GM10266 (cell line): ENCODE data around the gene BTC.

Experiments
- DNase-seq: peaks from one replicate; pipeline ENCODE4 v3.0.0; 2012; ENCODE audit errors: extremely low spot score
- TF ChIP-seq, protein P1 (sequence below): IDR thresholded peaks from 2 replicates; pipeline ENCODE4 v1.5.1; 2012; ENCODE audit warnings: mild to moderate bottlenecking, low read depth; ENCODE audit not compliant: control insufficient read depth, insufficient read depth; ENCODE audit errors: missing control alignments

Gene BTC

DNA sequence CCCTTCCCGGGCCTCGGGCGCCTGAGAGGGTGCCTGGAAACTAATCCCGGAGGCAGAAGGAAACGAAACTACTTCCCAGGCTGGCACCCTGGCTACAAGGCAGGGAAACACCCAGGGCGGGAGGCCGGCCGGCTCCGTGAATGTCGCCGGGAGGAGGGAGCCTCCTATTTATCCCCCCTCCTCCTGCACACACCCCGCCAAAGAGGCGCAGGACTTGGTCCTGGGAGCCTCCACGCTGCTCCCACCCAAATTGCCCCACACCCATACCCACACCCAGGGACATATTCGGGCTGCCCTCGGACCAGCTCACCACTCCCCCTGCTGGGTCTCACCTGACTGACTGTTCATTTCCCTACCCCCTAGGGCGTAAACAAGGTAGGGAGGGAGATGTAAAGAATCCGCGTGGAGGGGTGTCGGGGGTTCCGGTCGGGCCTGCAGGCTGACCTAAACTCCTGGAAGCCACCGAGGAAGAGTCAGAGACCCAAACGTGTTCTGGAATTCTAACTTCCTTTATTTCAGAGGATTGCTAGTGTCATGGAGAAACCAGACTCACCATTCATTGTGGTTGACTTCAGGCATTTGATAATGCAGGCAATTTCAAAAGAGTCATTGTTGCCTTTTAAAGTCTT lies at the start of gene BTC:
BTC (minus strand) TSS at position 142 of the 629 bp plus-strand sequence. CDS start 198 bp downstream, outside the sequence.
- TF ChIP-seq, protein P1, sequence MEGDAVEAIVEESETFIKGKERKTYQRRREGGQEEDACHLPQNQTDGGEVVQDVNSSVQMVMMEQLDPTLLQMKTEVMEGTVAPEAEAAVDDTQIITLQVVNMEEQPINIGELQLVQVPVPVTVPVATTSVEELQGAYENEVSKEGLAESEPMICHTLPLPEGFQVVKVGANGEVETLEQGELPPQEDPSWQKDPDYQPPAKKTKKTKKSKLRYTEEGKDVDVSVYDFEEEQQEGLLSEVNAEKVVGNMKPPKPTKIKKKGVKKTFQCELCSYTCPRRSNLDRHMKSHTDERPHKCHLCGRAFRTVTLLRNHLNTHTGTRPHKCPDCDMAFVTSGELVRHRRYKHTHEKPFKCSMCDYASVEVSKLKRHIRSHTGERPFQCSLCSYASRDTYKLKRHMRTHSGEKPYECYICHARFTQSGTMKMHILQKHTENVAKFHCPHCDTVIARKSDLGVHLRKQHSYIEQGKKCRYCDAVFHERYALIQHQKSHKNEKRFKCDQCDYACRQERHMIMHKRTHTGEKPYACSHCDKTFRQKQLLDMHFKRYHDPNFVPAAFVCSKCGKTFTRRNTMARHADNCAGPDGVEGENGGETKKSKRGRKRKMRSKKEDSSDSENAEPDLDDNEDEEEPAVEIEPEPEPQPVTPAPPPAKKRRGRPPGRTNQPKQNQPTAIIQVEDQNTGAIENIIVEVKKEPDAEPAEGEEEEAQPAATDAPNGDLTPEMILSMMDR = no peak
- DNase-seq = no peak

- TF ChIP-seq, protein P1 = no peak
- DNase-seq = no peak
These were observed 46.7 kb upstream of the BTC start for GRCh38 chr4:74840936-74841509.

GRCh38 chr4:74838746-74839370 lies 44.5 kb upstream of the BTC start:
- no peak for DNase-seq
- TF ChIP-seq, protein P1 = no peak

DNA sequence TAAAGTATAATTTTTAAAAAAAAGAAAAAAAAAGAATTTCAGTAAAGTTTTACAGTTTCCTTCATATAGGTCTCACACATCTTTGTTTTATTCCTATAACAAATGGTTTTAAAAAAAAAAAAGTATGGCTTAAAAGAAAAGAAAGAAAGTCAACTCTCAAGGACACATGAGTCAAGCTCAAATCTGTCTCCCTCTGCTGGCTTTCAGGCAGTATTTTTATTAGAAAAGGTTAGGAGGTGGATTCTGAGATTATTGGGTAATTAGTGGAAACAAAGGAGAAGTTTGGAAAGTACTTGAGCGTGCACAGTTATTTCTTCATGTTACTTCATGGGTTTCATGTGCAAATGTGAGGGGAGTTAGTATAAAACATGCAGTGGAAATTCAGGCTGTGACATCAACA lies 36.6 kb upstream of the BTC start:
- TF ChIP-seq, protein P1 = no peak
- DNase-seq = no peak

DNA sequence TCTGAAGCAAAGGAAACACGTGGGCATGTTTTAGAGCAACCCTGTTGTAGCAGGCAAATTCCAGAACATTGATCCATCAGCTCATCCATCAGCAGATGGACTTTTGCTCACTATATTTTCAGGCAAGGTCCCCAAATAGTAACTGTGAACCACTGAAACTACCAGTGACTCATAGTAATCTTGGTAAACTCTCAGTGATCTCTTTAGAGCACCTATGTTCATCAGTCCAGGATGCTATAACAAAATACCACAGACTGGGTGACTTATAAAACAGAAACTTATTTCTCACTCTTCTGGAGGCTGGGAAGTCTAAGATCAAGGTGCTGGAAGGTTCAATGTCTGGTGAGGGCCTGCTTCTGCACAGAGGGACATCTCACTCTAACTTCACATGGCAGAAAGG lies 28.9 kb upstream of the BTC start:
- TF ChIP-seq, protein P1 = no peak
- no peak for DNase-seq

- DNase-seq = no peak
- TF ChIP-seq, protein P1 = no peak
These were observed 28.3 kb upstream of the BTC start for GRCh38 chr4:74822603-74823002.

DNA sequence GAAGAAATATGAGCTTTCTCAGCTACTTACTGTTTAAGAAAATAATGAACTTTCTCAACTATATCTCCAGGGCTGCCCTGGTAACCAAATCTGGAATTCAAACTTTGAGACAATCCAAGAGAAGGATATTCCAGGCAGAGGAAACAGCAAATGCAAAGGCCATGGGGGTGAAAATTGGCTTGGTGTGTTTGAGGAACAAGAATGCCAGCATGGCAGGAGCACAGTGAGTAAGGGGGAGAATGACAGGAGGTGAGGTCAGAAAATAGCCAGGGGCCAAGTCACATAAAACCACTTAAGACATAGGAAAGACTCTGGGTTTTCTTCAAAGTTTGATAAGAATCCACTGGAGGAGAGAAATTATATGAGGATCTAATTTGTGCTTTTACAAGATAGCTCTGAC lies 27.2 kb upstream of the BTC start:
- no peak for DNase-seq
- TF ChIP-seq, protein P1 = no peak
